Coronary artery (tissue), 2 donors: ENCODE measurements around the gene TLE5.
"Not testable (repeated sequence)": the region's sequence is repeated elsewhere in the genome, so short reads cannot be mapped to it uniquely, and the experiment has no call there.

Experiments
- DNase-seq: peaks from one replicate; pipeline ENCODE4 v3.0.0-alpha.2; 2017; ENCODE audit warnings: low spot score
- H3K27ac ChIP-seq, 2 donors: fragments of 200-600 bp; sonication (generic); one replicate each; pipeline ENCODE4 v1.5.1; 2016 to 2019
- H3K4me3 ChIP-seq: fragments of 200-600 bp; sonication (generic); 2 replicates; pipeline ENCODE4 v1.5.1; 2016; ENCODE audit warnings: mild to moderate bottlenecking, moderate library complexity
- CTCF ChIP-seq: fragments of 200-600 bp; sonication (generic); IDR thresholded peaks from one replicate; pipeline ENCODE4 v1.5.1; 2019; ENCODE audit warnings: antibody characterized with exemption

Gene TLE5

GRCh38 chr19:3055741-3056416 lies 6.4 kb downstream of the TLE5 start:
- no peak overlapping the region for H3K4me3 ChIP-seq
- no peak for TF ChIP-seq CTCF
- peak overlapping the region in 1 of 2 donors; percentile 80 for H3K27ac ChIP-seq
- DNase-seq, result peak; percentile 71

- TF ChIP-seq CTCF, result no peak
- no peak overlapping the region for H3K4me3 ChIP-seq
- no peak for DNase-seq
- H3K27ac ChIP-seq, result peak overlapping the region in 1 of 2 donors; percentile 80
Measured at GRCh38 chr19:3054972-3055740, 7.1 kb downstream of the TLE5 start.

- H3K4me3 ChIP-seq, result no peak overlapping the region
- DNase-seq, result no peak
- H3K27ac ChIP-seq, result no peak overlapping the region
- TF ChIP-seq CTCF, result no peak
Measured at GRCh38 chr19:3054265-3054971, 7.9 kb downstream of the TLE5 start.

GRCh38 chr19:3053780-3054179 lies 8.5 kb downstream of the TLE5 start:
- TF ChIP-seq CTCF, result no peak
- Histone ChIP-seq H3K4me3 (no peak overlapping the region), H3K27ac (no peak overlapping the region)
- no peak for DNase-seq

- DNase-seq, result peak; percentile 69
- Histone ChIP-seq H3K4me3 (no peak overlapping the region), H3K27ac (no peak overlapping the region)
- TF ChIP-seq CTCF, result no peak
Measured at GRCh38 chr19:3053218-3053621, 9.1 kb downstream of the TLE5 start.

GRCh38 chr19:3050016-3050415 lies 12.3 kb downstream of the TLE5 start:
- not testable (repeated sequence) for H3K4me3 ChIP-seq, DNase-seq, H3K27ac ChIP-seq

- Histone ChIP-seq H3K4me3 (no peak overlapping the region), H3K27ac (peak overlapping the region in 1 of 2 donors; percentile 10)
- DNase-seq, result no peak
- no peak for TF ChIP-seq CTCF
Measured at GRCh38 chr19:3049089-3049488, 13.2 kb downstream of the TLE5 start.
